Transverse colon (tissue), 4 donors: ENCODE measurements around the gene CDK1. TPM values are rescaled to one million over a fixed set of nuclear protein-coding genes. Genes with fewer than 3 reads are reported as not detected.

Source experiments
- DNase-seq: peaks from one replicate; pipeline ENCODE4 v3.0.0-alpha.2; 2019
- H3K27ac ChIP-seq, 4 donors: fragments of 200-600 bp; sonication (generic); 2 replicates each; pipeline ENCODE4 v1.5.1; 2016 to 2018; ENCODE audit warnings: inconsistent platforms in 4 of 4
- H3K27me3 ChIP-seq: fragments of 200-600 bp; sonication (generic); 2 replicates; pipeline ENCODE4 v1.5.1; 2017; ENCODE audit warnings: inconsistent platforms
- H3K36me3 ChIP-seq, 4 donors: fragments of 200-600 bp; sonication (generic); 2 replicates each; pipeline ENCODE4 v1.5.1; 2017 to 2019; ENCODE audit warnings: inconsistent platforms in 4 of 4
- H3K4me1 ChIP-seq, 4 donors: fragments of 200-600 bp; sonication (generic); 2 replicates each; pipeline ENCODE4 v1.5.1; 2017 to 2020; ENCODE audit warnings: inconsistent platforms in 4 of 4
- H3K4me3 ChIP-seq, 4 donors: fragments of 200-600 bp; sonication (generic); 1 replicate in 1 of 4; 2 replicates in 3 of 4; pipeline versions ENCODE4 v1.5.1 to v1.6.1; 2017 to 2019; ENCODE audit warnings: inconsistent platforms in 4 of 4
- H3K9me3 ChIP-seq, 2 donors: fragments of 200-600 bp; sonication (generic); 2 replicates each; pipeline ENCODE4 v1.5.1; 2017 to 2019; ENCODE audit warnings: inconsistent platforms in 2 of 2
- CTCF ChIP-seq, 5 experiments: fragments of 200-600 bp in 3 of 5; fragments of 450-650 bp in 2 of 5; sonication (generic) in 3 of 5; IDR thresholded peaks; 1 replicate in 2 of 5; 2 replicates in 3 of 5; pipeline ENCODE4 v1.5.1; 2016 to 2017; ENCODE audit warnings: antibody characterized with exemption in 5 of 5, inconsistent platforms in 3 of 5, mild to moderate bottlenecking in 2 of 5, moderate library complexity in 1 of 5
- EP300 ChIP-seq: sonication (generic); formaldehyde crosslinking; IDR thresholded peaks from one replicate; pipeline ENCODE4 v1.6.1; 2017; ENCODE audit warnings: antibody characterized with exemption, low read depth
- POLR2A ChIP-seq: fragments of 450-650 bp; IDR thresholded peaks from one replicate; pipeline ENCODE4 v1.6.1; 2016; ENCODE audit warnings: antibody characterized with exemption, mild to moderate bottlenecking, moderate library complexity
- POLR2AphosphoS5 ChIP-seq, 3 donors: sonication (generic); formaldehyde crosslinking; IDR thresholded peaks; one replicate each; pipeline ENCODE4 v1.6.1; 2016; ENCODE audit warnings: antibody characterized with exemption in 3 of 3
- WGBS, 2 donors: methylation state at CpG; one replicate each; pipeline ENCODE4 v1.1.5; 2018; ENCODE audit warnings: low coverage in 1 of 2; 5-methylcytosine and 5-hydroxymethylcytosine counted together
- in situ Hi-C, 4 donors: fragments of 200-750 bp; cut with MboI; loops; one replicate each; pipeline versions ENCODE4 v1.15.0 to v1.15.1; 2017; ENCODE audit warnings: low sequenced_read_pairs in 3 of 4, low pct_ligation_motif_present in 1 of 4, low pct_unique_long_range_greater_than_20kb in 1 of 4
- intact Hi-C: fragments of 100-400 bp; cut with DNase I; formaldehyde crosslinking; loops from one replicate; pipeline ENCODE4 v1.15.1; 2023; ENCODE audit warnings: low total_unique reads
- total RNA-seq, 4 donors: library from RNA; depleted of rRNA; stranded (reverse); fragments of >200 nt; gene quantifications; one replicate each; pipeline ENCODE4 v1.1.0, GENCODE V29; 2016

The CDK1 gene
- total RNA-seq, 4 donors from 2014 or later: 0.80 to 3.3 (median 2.9) TPM; not detected in 1

DNA sequence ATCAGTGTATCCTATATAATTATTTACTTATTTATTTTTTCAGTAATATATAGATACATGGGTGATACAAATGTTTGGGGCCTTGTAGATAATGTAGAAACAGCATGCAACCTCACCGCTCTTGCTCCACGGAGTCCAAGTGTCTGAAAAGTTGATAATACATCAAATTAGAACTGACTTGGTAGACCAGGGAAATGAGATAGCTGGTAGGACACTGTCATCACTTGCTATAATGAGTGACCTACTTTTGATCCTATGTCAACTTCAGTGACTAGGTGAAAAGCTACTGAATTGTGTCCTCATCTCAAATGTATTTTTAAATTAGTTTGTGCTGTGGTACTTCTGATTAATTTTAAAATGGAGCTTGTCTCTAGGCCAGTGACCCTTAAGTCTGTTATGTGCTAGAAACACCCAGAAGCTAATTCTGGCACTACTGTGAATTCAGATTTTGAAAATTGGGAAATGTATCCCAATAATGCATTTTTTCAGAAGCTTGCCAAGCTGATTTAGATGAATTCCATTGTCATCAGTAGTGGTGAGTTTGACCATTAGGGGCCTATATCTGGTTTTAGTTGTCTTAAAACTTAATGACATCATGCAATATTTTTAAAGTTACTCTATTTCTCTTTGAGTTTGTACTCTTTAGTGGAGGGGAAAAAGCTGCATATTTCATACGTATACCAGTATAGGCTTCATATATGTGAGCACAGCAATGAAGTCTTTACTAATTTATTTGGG, 17.4 kb downstream of the CDK1 start:
- intact Hi-C loops: no loop called here

DNA sequence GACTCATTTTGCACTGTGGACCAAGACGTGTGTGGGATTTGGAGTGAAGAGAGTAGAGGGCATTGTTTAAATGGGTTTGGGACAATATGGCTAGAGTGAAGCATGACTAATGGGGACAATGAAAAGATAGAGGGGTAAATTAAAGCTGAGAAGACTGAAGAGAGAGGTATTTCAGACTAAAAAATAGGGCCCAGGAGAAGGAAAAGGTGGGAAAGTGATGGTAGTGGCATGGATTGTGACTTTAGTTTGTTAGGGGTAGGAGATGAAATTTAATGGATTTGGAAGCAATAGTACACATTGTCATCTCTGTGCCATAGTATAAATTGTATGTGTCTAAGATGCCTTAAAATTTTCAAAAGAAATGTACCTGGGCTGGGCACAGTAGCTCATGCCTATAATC, 18.2 kb downstream of the CDK1 start:
- 100% methylated on average over 1 of the region's 1 CpG for WGBS, 2 donors
- intact Hi-C loops: no loop called here
- Histone ChIP-seq H3K9me3 (no peaks in the 10 kb centered on the region), H3K36me3 (no peaks in the 10 kb centered on the region), H3K27me3 (no peaks in the 10 kb centered on the region), H3K4me1 (peaks cover 0 to 5% (median 2%) of the 10 kb centered on the region in 4 donors), H3K4me3 (no peak overlapping the region), H3K27ac (no peak overlapping the region)
- no peak for DNase-seq
- TF ChIP-seq EP300 (no peak), POLR2A (no peak), CTCF (IDR thresholded peaks at IDR 0.05) (no peak), POLR2AphosphoS5 (IDR thresholded peaks at IDR 0.05) (no peak)
- in situ Hi-C loops: no loop called here

More for the DNA sequence above, 17.4 kb downstream of the CDK1 start:
- H3K27me3 ChIP-seq: no peaks in the 10 kb centered on the region
- no peaks in the 10 kb centered on the region for H3K4me1 ChIP-seq
- no peak for TF ChIP-seq CTCF (IDR thresholded peaks at IDR 0.05)
- no peak for TF ChIP-seq POLR2AphosphoS5 (IDR thresholded peaks at IDR 0.05)
- TF ChIP-seq EP300: no peak
- TF ChIP-seq POLR2A: no peak
- H3K36me3 ChIP-seq: no peaks in the 10 kb centered on the region
- no peaks in the 10 kb centered on the region for H3K9me3 ChIP-seq
- no peak overlapping the region for H3K4me3 ChIP-seq
- no peak overlapping the region for H3K27ac ChIP-seq
- DNase-seq: no peak
- in situ Hi-C loops: no loop called here
- WGBS, 2 donors: 99 to 100% methylated on average over 3 of the region's 3 CpGs

- intact Hi-C loops (no loop called here), in situ Hi-C loops (no loop called here)
- WGBS, 2 donors: 66 to 81% methylated on average over 5 to 6 of the region's 6 CpGs
- TF ChIP-seq POLR2A (no peak), CTCF (IDR thresholded peaks at IDR 0.05) (no peak), EP300 (no peak), POLR2AphosphoS5 (IDR thresholded peaks at IDR 0.05) (no peak)
- Histone ChIP-seq H3K9me3 (no peaks in the 10 kb centered on the region), H3K4me1 (peaks cover 0 to 6% (median 2%) of the 10 kb centered on the region in 4 donors), H3K36me3 (no peaks in the 10 kb centered on the region), H3K27me3 (no peaks in the 10 kb centered on the region), H3K27ac (no peak overlapping the region), H3K4me3 (no peak overlapping the region)
- DNase-seq: no peak
Observed at GRCh38 chr10:60797200-60797599, 18.9 kb downstream of the CDK1 start.

GRCh38 chr10:60798031-60798430, 19.8 kb downstream of the CDK1 start:
- no peaks in the 10 kb centered on the region for H3K9me3 ChIP-seq
- in situ Hi-C loops (no loop called here), intact Hi-C loops (no loop called here)
- H3K4me1 ChIP-seq: peaks cover 0 to 6% (median 2%) of the 10 kb centered on the region in 4 donors
- no peak for DNase-seq
- no peaks in the 10 kb centered on the region for H3K27me3 ChIP-seq
- 89% methylated on average over 3 of the region's 3 CpGs; no CpG with 5 or more reads in 1 of the 2 donors for WGBS, 2 donors
- TF ChIP-seq EP300 (no peak), CTCF (IDR thresholded peaks at IDR 0.05) (no peak), POLR2AphosphoS5 (IDR thresholded peaks at IDR 0.05) (no peak), POLR2A (no peak)
- H3K27ac ChIP-seq: no peak overlapping the region
- no peak overlapping the region for H3K4me3 ChIP-seq
- no peaks in the 10 kb centered on the region for H3K36me3 ChIP-seq
